Measurements from ENCODE around the gene HLA-DOB.

- no peak for TF ChIP-seq CTCF (IDR thresholded peaks at IDR 0.05)
- no peak for TF ChIP-seq POLR2AphosphoS5 (IDR thresholded peaks at IDR 0.05)
Observed at GRCh38 chr6:32836873-32837272, 20.1 kb upstream of the HLA-DOB start.
